Transverse colon (tissue), 4 donors: ENCODE results near the gene RPL39.
"Not testable (repeated sequence)": the region's sequence is repeated elsewhere in the genome, so short reads cannot be mapped to it uniquely, and the experiment has no call there.

ENCODE experiments used
- EP300 ChIP-seq: sonication (generic); formaldehyde crosslinking; IDR thresholded peaks from one replicate; pipeline ENCODE4 v1.6.1; 2017; ENCODE audit warnings: antibody characterized with exemption, low read depth
- POLR2A ChIP-seq: fragments of 450-650 bp; IDR thresholded peaks from one replicate; pipeline ENCODE4 v1.6.1; 2016; ENCODE audit warnings: antibody characterized with exemption, mild to moderate bottlenecking, moderate library complexity
- POLR2AphosphoS5 ChIP-seq, 3 donors: sonication (generic); formaldehyde crosslinking; IDR thresholded peaks; one replicate each; pipeline ENCODE4 v1.6.1; 2016; ENCODE audit warnings: antibody characterized with exemption in 3 of 3
- TF ChIP-seq, protein P1 (sequence below), 5 experiments: fragments of 200-600 bp in 3 of 5; fragments of 450-650 bp in 2 of 5; sonication (generic) in 3 of 5; IDR thresholded peaks; 1 replicate in 2 of 5; 2 replicates in 3 of 5; pipeline ENCODE4 v1.5.1; 2016 to 2017; ENCODE audit warnings: antibody characterized with exemption in 5 of 5, inconsistent platforms in 3 of 5, mild to moderate bottlenecking in 2 of 5, moderate library complexity in 1 of 5

DNA sequence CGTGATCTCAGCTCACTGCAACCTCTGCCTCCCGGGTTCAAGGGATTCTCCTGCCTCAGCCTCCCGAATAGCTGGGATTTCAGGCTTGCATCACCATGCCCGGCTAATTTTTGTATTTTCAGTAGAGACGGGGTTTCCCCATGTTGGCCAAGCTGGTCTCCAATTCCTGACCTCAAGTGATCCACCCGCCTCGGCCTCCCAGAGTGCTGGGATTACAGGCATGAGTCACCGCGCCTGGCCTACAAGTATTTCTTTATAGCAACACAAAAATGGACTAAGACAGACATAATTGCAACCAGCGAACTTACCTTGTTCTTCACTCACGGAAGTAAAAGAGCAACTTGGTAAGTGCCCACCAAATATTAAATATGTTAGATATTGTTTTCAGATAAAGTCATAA, 23.0 kb downstream of the RPL39 start:
- TF ChIP-seq, protein P1, sequence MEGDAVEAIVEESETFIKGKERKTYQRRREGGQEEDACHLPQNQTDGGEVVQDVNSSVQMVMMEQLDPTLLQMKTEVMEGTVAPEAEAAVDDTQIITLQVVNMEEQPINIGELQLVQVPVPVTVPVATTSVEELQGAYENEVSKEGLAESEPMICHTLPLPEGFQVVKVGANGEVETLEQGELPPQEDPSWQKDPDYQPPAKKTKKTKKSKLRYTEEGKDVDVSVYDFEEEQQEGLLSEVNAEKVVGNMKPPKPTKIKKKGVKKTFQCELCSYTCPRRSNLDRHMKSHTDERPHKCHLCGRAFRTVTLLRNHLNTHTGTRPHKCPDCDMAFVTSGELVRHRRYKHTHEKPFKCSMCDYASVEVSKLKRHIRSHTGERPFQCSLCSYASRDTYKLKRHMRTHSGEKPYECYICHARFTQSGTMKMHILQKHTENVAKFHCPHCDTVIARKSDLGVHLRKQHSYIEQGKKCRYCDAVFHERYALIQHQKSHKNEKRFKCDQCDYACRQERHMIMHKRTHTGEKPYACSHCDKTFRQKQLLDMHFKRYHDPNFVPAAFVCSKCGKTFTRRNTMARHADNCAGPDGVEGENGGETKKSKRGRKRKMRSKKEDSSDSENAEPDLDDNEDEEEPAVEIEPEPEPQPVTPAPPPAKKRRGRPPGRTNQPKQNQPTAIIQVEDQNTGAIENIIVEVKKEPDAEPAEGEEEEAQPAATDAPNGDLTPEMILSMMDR (IDR thresholded peaks at IDR 0.05): not testable (repeated sequence)
- TF ChIP-seq EP300; POLR2A; POLR2AphosphoS5 (IDR thresholded peaks at IDR 0.05): not testable (repeated sequence)
